Esophagus squamous epithelium (tissue), 4 donors: ENCODE data around the gene UBL5.

Experiments
- CTCF ChIP-seq, 6 experiments: fragments of 450-650 bp in 4 of 6; fragments of 200-600 bp in 2 of 6; sonication (generic) in 2 of 6; IDR thresholded peaks; one replicate each; pipeline ENCODE4 v1.5.1; 2016 to 2019; ENCODE audit warnings: antibody characterized with exemption in 6 of 6, mild to moderate bottlenecking in 4 of 6, moderate library complexity in 4 of 6
- POLR2A ChIP-seq, 4 donors: fragments of 450-650 bp; IDR thresholded peaks; one replicate each; pipeline ENCODE4 v1.6.1; 2017; ENCODE audit warnings: antibody characterized with exemption in 4 of 4, mild to moderate bottlenecking in 4 of 4, moderate library complexity in 3 of 4

GRCh38 chr19:9854282-9854846, 26.6 kb downstream of the UBL5 start:
- no peak for TF ChIP-seq CTCF (IDR thresholded peaks at IDR 0.05)
- no peak for TF ChIP-seq POLR2A (IDR thresholded peaks at IDR 0.05)
